HepG2 (cell line): ENCODE measurements around the gene PSMD9. TPM values are rescaled to one million over a fixed set of nuclear protein-coding genes. Genes with fewer than 3 reads are reported as not detected.

ENCODE experiments used
- IRF2 ChIP-seq: IDR thresholded peaks from 2 replicates; pipeline ENCODE4 v1.6.1; 2018; ENCODE audit warnings: missing genetic modification reagents, missing compliant biosample characterization
- NFYB ChIP-seq: sonication (generic); formaldehyde crosslinking; IDR thresholded peaks from 2 replicates; pipeline ENCODE4 v1.4.0; 2020; ENCODE audit warnings: missing genetic modification reagents
- NR3C1 ChIP-seq: sonication (generic); formaldehyde crosslinking; IDR thresholded peaks from 2 replicates; pipeline ENCODE4 v1.4.0; 2020; ENCODE audit warnings: missing genetic modification reagents
- SMAD9 ChIP-seq: sonication (generic); formaldehyde crosslinking; IDR thresholded peaks from 2 replicates; pipeline ENCODE4 v1.5.1; 2020; ENCODE audit warnings: mild to moderate bottlenecking, missing genetic modification reagents
- ZMYM2 ChIP-seq: sonication (generic); formaldehyde crosslinking; IDR thresholded peaks from 2 replicates; pipeline ENCODE4 v1.8.0; 2022; ENCODE audit warnings: mild to moderate bottlenecking, missing genetic modification reagents
- ZNF10 ChIP-seq: sonication (generic); formaldehyde crosslinking; IDR thresholded peaks from 2 replicates; pipeline ENCODE4 v1.4.0; 2020; ENCODE audit warnings: mild to moderate bottlenecking, low read depth, missing genetic modification reagents, borderline replicate concordance
- ZNF510 ChIP-seq: sonication (generic); formaldehyde crosslinking; IDR thresholded peaks from 2 replicates; pipeline ENCODE4 v1.4.0; 2020; ENCODE audit warnings: low read depth, mild to moderate bottlenecking, missing genetic modification reagents
- ZNF746 ChIP-seq: sonication (generic); formaldehyde crosslinking; IDR thresholded peaks from 2 replicates; pipeline ENCODE4 v1.8.0; 2022; ENCODE audit warnings: mild to moderate bottlenecking, missing genetic modification reagents
- ZNF776 ChIP-seq: sonication (generic); formaldehyde crosslinking; IDR thresholded peaks from 2 replicates; pipeline ENCODE4 v1.4.0; 2020; ENCODE audit warnings: mild to moderate bottlenecking, missing genetic modification reagents
- ZNF850 ChIP-seq: sonication (generic); formaldehyde crosslinking; conservative IDR thresholded peaks from 2 replicates; pipeline ENCODE4 v1.9.0; 2021; ENCODE audit warnings: mild to moderate bottlenecking, missing genetic modification reagents
- polyA plus RNA-seq, 8 experiments: library from polyadenylated mRNA; depleted of rRNA in 3 of 8; stranded (reverse) in 7 of 8; unstranded in 1 of 8; fragments of >200 nt; fragmentation: Illumina TruSeq in 4 of 8; extraction: Trizol in 4 of 8; gene quantifications; 2 replicates each; pipeline versions ENCODE4 v1.2.1 to v1.2.3, GENCODE V29; 2011 to 2016; ENCODE audit warnings: low read depth in 4 of 8, missing spikeins in 1 of 8, mixed read lengths in 1 of 8; ENCODE audit not compliant: insufficient read depth in 1 of 8
- total RNA-seq, 5 experiments: library from RNA; depleted of rRNA; stranded (reverse); fragments of >200 nt; fragmentation: Illumina TruSeq; extraction: Trizol; gene quantifications; 2 replicates each; pipeline ENCODE4 v1.2.3, GENCODE V29; 2016; ENCODE audit warnings: low read depth in 1 of 5
- TF ChIP-seq, protein P1 (sequence below): sonication (generic); formaldehyde crosslinking; IDR thresholded peaks from 2 replicates; pipeline ENCODE4 v1.5.1; 2020; ENCODE audit warnings: mild to moderate bottlenecking, missing genetic modification reagents, borderline replicate concordance
- TF ChIP-seq, protein P2 (sequence below): sonication (generic); formaldehyde crosslinking; IDR thresholded peaks from 2 replicates; pipeline ENCODE4 v1.4.0; 2020; ENCODE audit warnings: mild to moderate bottlenecking, missing genetic modification reagents
- TF ChIP-seq, protein P3 (sequence below): sonication (generic); formaldehyde crosslinking; IDR thresholded peaks from 2 replicates; pipeline ENCODE4 v1.4.0; 2020; ENCODE audit warnings: missing genetic modification reagents
- TF ChIP-seq, protein P4 (sequence below): sonication (generic); formaldehyde crosslinking; IDR thresholded peaks from 2 replicates; pipeline ENCODE4 v1.5.0; 2020; ENCODE audit warnings: missing genetic modification reagents
- TF ChIP-seq, protein P5 (sequence below): sonication (generic); formaldehyde crosslinking; IDR thresholded peaks from 2 replicates; pipeline ENCODE4 v1.4.0; 2020; ENCODE audit warnings: missing genetic modification reagents

Gene PSMD9
- total and polyA plus RNA-seq, 2 of the 13 experiments (the other 11 are each of a cell fraction or from before 2014, with no cell fraction given) = 41.4 to 61.1 TPM

DNA sequence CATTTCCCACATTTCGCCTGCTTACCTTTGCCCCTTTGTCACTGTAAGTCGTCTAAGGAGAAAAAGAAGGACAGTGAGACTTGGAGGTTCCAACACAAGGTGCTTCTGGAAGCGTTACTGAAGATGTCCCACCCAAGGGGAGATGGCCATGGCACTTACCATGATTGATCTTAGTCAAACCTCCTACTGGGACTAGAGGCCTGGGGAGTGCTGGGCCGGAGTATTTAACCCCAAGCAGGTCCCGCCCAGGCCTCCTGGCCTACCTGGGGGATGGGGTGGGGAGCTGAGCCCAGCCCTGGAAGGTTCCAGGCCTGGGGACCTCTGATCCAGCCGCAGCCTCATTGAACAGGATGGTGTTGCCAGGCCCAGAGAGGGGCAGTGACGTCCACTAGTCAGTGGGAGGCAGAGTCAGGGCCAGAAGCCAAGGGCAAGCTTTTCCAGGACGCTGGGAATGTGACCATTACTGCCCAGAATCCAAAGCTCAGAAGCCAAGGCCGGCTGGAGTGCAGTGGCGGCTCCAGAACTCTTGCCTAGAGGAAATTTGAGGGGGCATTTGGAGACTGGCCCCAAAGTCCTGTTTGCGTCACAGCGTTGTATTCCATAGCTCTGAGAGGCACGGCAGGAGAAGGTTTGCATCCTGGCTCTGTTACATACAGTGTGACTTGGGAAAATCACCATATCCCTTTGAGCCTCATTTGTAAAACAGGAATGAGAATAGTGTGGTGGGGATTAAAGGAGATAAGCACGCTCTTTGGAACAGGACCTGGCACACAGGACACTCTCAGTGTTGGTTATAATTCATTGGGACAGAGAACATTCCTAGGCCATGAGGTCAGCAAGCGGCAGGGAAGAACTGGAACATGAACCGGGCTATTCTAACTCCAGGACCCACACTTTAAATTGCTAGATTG lies 29.7 kb upstream of the PSMD9 start, which contains the start of gene HPD (continued):
- TF ChIP-seq, protein P1, sequence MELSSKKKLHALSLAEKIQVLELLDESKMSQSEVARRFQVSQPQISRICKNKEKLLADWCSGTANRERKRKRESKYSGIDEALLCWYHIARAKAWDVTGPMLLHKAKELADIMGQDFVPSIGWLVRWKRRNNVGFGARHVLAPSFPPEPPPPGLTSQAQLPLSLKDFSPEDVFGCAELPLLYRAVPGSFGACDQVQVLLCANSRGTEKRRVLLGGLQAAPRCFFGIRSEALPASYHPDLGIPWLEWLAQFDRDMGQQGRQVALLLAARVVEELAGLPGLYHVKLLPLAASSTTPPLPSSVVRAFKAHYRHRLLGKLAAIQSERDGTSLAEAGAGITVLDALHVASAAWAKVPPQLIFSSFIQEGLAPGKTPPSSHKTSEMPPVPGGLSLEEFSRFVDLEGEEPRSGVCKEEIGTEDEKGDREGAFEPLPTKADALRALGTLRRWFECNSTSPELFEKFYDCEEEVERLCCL = no peak
- TF ChIP-seq ZNF510 (CRISPR knock-in tag) = no peak
- TF ChIP-seq SMAD9 (CRISPR knock-in tag) = no peak
- TF ChIP-seq ZMYM2 (CRISPR knock-in tag) = peak; percentile 69; the same call in 1 of the 2 replicates
- TF ChIP-seq NR3C1 (CRISPR knock-in tag) = no peak
- no peak for TF ChIP-seq ZNF850 (CRISPR knock-in tag)
- TF ChIP-seq, protein P2, sequence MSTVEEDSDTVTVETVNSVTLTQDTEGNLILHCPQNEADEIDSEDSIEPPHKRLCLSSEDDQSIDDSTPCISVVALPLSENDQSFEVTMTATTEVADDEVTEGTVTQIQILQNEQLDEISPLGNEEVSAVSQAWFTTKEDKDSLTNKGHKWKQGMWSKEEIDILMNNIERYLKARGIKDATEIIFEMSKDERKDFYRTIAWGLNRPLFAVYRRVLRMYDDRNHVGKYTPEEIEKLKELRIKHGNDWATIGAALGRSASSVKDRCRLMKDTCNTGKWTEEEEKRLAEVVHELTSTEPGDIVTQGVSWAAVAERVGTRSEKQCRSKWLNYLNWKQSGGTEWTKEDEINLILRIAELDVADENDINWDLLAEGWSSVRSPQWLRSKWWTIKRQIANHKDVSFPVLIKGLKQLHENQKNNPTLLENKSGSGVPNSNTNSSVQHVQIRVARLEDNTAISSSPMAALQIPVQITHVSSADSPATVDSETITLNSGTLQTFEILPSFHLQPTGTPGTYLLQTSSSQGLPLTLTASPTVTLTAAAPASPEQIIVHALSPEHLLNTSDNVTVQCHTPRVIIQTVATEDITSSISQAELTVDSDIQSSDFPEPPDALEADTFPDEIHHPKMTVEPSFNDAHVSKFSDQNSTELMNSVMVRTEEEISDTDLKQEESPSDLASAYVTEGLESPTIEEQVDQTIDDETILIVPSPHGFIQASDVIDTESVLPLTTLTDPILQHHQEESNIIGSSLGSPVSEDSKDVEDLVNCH = no peak
- no peak for TF ChIP-seq ZNF746 (CRISPR knock-in tag)
- no peak for TF ChIP-seq ZNF776 (CRISPR knock-in tag)
- TF ChIP-seq, protein P3, sequence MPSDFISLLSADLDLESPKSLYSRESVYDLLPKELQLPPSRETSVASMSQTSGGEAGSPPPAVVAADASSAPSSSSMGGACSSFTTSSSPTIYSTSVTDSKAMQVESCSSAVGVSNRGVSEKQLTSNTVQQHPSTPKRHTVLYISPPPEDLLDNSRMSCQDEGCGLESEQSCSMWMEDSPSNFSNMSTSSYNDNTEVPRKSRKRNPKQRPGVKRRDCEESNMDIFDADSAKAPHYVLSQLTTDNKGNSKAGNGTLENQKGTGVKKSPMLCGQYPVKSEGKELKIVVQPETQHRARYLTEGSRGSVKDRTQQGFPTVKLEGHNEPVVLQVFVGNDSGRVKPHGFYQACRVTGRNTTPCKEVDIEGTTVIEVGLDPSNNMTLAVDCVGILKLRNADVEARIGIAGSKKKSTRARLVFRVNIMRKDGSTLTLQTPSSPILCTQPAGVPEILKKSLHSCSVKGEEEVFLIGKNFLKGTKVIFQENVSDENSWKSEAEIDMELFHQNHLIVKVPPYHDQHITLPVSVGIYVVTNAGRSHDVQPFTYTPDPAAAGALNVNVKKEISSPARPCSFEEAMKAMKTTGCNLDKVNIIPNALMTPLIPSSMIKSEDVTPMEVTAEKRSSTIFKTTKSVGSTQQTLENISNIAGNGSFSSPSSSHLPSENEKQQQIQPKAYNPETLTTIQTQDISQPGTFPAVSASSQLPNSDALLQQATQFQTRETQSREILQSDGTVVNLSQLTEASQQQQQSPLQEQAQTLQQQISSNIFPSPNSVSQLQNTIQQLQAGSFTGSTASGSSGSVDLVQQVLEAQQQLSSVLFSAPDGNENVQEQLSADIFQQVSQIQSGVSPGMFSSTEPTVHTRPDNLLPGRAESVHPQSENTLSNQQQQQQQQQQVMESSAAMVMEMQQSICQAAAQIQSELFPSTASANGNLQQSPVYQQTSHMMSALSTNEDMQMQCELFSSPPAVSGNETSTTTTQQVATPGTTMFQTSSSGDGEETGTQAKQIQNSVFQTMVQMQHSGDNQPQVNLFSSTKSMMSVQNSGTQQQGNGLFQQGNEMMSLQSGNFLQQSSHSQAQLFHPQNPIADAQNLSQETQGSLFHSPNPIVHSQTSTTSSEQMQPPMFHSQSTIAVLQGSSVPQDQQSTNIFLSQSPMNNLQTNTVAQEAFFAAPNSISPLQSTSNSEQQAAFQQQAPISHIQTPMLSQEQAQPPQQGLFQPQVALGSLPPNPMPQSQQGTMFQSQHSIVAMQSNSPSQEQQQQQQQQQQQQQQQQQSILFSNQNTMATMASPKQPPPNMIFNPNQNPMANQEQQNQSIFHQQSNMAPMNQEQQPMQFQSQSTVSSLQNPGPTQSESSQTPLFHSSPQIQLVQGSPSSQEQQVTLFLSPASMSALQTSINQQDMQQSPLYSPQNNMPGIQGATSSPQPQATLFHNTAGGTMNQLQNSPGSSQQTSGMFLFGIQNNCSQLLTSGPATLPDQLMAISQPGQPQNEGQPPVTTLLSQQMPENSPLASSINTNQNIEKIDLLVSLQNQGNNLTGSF (CRISPR knock-in tag) = no peak
- TF ChIP-seq ZNF10 (CRISPR knock-in tag) = no peak
- TF ChIP-seq NFYB (CRISPR knock-in tag) = no peak; the same call in 1 of the 2 replicates
- TF ChIP-seq, protein P4, sequence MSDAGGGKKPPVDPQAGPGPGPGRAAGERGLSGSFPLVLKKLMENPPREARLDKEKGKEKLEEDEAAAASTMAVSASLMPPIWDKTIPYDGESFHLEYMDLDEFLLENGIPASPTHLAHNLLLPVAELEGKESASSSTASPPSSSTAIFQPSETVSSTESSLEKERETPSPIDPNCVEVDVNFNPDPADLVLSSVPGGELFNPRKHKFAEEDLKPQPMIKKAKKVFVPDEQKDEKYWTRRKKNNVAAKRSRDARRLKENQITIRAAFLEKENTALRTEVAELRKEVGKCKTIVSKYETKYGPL (CRISPR knock-in tag) = no peak
- TF ChIP-seq IRF2 = no peak
- TF ChIP-seq, protein P5, sequence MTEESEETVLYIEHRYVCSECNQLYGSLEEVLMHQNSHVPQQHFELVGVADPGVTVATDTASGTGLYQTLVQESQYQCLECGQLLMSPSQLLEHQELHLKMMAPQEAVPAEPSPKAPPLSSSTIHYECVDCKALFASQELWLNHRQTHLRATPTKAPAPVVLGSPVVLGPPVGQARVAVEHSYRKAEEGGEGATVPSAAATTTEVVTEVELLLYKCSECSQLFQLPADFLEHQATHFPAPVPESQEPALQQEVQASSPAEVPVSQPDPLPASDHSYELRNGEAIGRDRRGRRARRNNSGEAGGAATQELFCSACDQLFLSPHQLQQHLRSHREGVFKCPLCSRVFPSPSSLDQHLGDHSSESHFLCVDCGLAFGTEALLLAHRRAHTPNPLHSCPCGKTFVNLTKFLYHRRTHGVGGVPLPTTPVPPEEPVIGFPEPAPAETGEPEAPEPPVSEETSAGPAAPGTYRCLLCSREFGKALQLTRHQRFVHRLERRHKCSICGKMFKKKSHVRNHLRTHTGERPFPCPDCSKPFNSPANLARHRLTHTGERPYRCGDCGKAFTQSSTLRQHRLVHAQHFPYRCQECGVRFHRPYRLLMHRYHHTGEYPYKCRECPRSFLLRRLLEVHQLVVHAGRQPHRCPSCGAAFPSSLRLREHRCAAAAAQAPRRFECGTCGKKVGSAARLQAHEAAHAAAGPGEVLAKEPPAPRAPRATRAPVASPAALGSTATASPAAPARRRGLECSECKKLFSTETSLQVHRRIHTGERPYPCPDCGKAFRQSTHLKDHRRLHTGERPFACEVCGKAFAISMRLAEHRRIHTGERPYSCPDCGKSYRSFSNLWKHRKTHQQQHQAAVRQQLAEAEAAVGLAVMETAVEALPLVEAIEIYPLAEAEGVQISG (CRISPR knock-in tag) = no peak; the same call in 1 of the 2 replicates
